Panc1 (cell line): Measurements from ENCODE around the gene IHH. TPM values are rescaled to one million over a fixed set of nuclear protein-coding genes. Genes with fewer than 3 reads are reported as not detected.

Experiments
- ATAC-seq: fragments of 200-7000 bp; cut with Tn5 transposase; 2 replicates; pipeline ENCODE4 v1.9.1; 2020; ENCODE audit warnings: mild to moderate bottlenecking, moderate library complexity
- BruUV-seq: library from RNA; stranded (reverse); fragments of 400-500 nt; replicated peaks from 2 replicates; lab custom pipeline; 2021; lab: Mats Ljungman, UMichigan
- CTCF ChIA-PET: fragments of 300-600 bp; sonication (Branson Sonifier 250); formaldehyde crosslinking; loops from one replicate; lab custom pipeline; 2022; ENCODE audit warnings: antibody characterized with exemption; lab: Charles Lee
- POLR2A ChIA-PET: fragments of 300-600 bp; sonication (Branson Sonifier 250); formaldehyde crosslinking; loops from one replicate; lab custom pipeline; 2022; ENCODE audit warnings: antibody characterized with exemption; lab: Charles Lee
- DNase-seq: peaks from one replicate; pipeline ENCODE4 v3.0.0-alpha.2; 2010; ENCODE audit warnings: low read depth, low spot score
- H3K27ac ChIP-seq: 2 replicates; pipeline ENCODE4 v1.5.1; 2011; ENCODE audit warnings: mild to moderate bottlenecking, low read length, inconsistent platforms
- H3K27me3 ChIP-seq: fragments of 200-500 bp; sonication (Bioruptor generic); 2 replicates; pipeline ENCODE4 v1.6.0; 2014; ENCODE audit warnings: low read length, inconsistent platforms; ENCODE audit not compliant: control insufficient read depth, insufficient read depth
- H3K36me3 ChIP-seq: fragments of 200-500 bp; sonication (Bioruptor generic); 2 replicates; pipeline ENCODE4 v1.5.1; 2014; ENCODE audit warnings: inconsistent platforms, mild to moderate bottlenecking, low read length, moderate library complexity; ENCODE audit not compliant: control insufficient read depth, insufficient read depth
- H3K4me1 ChIP-seq: 2 replicates; pipeline ENCODE4 v1.5.1; 2011; ENCODE audit warnings: inconsistent platforms, mild to moderate bottlenecking, low read length, moderate library complexity; ENCODE audit not compliant: control insufficient read depth, insufficient read depth
- H3K4me3 ChIP-seq, 2 experiments: 2 replicates each; pipeline ENCODE4 v1.5.1; 2011 to 2012; ENCODE audit warnings: low read depth in 2 of 2, low read length in 2 of 2, mild to moderate bottlenecking in 2 of 2, inconsistent platforms in 1 of 2, moderate library complexity in 1 of 2
- H3K9me3 ChIP-seq: fragments of 200-500 bp; sonication (Bioruptor generic); 2 replicates; pipeline ENCODE4 v1.5.1; 2014; ENCODE audit warnings: low read depth, mild to moderate bottlenecking, inconsistent platforms, low read length, moderate library complexity; ENCODE audit not compliant: control insufficient read depth, insufficient read depth
- CTCF ChIP-seq: fragments of 450-650 bp; IDR thresholded peaks from 2 replicates; pipeline ENCODE4 v1.5.1; 2017; ENCODE audit warnings: mild to moderate bottlenecking
- POLR2AphosphoS5 ChIP-seq: IDR thresholded peaks from 2 replicates; pipeline ENCODE4 v1.6.1; 2012; ENCODE audit warnings: mild to moderate bottlenecking, low read depth, low read length, moderate library complexity
- REST ChIP-seq, 2 experiments: IDR thresholded peaks; 2 replicates each; pipeline ENCODE4 v1.6.1; 2011 to 2012; ENCODE audit warnings: low read depth in 2 of 2, control low read depth in 1 of 2, low read length in 1 of 2, mild to moderate bottlenecking in 1 of 2, moderate library complexity in 1 of 2; ENCODE audit not compliant: insufficient read depth in 1 of 2
- SIN3A ChIP-seq: IDR thresholded peaks from 2 replicates; pipeline ENCODE4 v1.6.1; 2012; ENCODE audit warnings: low read depth, mild to moderate bottlenecking, low read length, moderate library complexity, borderline replicate concordance; ENCODE audit not compliant: insufficient read depth
- TCF7L2 ChIP-seq: IDR thresholded peaks from 2 replicates; pipeline ENCODE4 v1.6.1; 2011; ENCODE audit warnings: mild to moderate bottlenecking, low read depth, low read length, inconsistent platforms
- in situ Hi-C: cut with HindIII; loops from 2 replicates; pipeline ENCODE4 v1.10.0; 2016; ENCODE audit warnings: low sequenced_read_pairs, low pct_unique_long_range_greater_than_20kb
- intact Hi-C: fragments of 100-400 bp; cut with micrococcal nuclease; formaldehyde crosslinking; loops from one replicate; pipeline ENCODE4 v1.10.0; 2022; ENCODE audit not compliant: unreplicated experiment
- total RNA-seq: library from RNA; stranded (reverse); gene quantifications from one replicate; pipeline ENCODE4 v1.2.1, GENCODE V29; 2021; ENCODE audit not compliant: unreplicated experiment

The IHH gene
- total RNA-seq, 1 experiment from 2014 or later: 0.23 TPM

DNA sequence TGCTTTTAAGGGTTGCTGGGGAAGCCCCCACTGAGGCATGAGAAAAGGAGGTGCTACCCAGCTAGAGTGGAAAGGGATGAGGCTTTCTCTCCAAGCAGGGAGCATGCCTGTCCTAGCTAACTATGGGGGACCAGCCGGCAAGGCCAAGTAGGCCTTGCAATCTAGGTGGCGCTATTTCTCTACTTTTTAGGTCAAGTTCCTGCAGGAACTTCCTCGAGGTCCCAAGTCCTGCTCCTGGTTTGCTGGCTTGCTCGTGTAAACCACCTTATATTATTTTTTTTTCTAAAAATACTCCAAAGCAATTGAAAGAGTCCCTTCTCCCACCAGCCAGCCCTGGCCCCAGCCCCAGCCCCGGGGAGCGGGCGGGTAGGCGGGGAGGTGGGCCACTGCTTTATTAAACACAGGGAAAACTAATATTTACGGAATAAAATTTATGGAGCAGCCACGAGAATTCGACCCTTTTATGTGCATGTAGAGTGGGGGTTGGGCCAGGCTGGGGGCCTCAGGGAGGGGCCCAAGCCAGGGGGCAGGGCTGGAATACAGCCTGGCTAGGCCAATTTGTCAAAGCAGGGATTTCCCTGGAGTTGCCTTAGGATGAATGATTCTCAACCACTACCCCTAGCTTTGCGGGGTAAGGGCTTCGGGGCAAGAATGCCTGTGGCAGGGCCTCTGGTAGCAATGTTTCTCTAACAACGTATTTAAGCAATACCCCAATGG is 12.8 kb upstream of the IHH start:
- Histone ChIP-seq H3K4me1 (no peaks in the 10 kb centered on the region), H3K27me3 (no peaks in the 10 kb centered on the region), H3K9me3 (no peaks in the 10 kb centered on the region), H3K36me3 (no peaks in the 10 kb centered on the region), H3K27ac (no peak overlapping the region), H3K4me3 (no peak overlapping the region)
- peak; percentile 12 for DNase-seq
- peak; percentile 71; the same call in 1 of the 2 replicates for ATAC-seq
- TF ChIP-seq CTCF (peak; percentile 75), REST (IDR thresholded peaks at IDR 0.05; ENCODE audit: insufficient read depth in 1 of 2, low read depth in 2 of 2, low read length in 1 of 2) (no peak)
- in situ Hi-C loops (no loop called here), intact Hi-C loops (no loop called here)
- ChIA-PET POLR2A (no interaction called here), CTCF (interaction anchor here (0.8 to 1.9 kb wide), 3 partner anchors 22 to 42 kb away, joined by 3 to 4 read pairs (median 3); no protein-coding TSS in a partner anchor)
- no TSS peak for BruUV-seq

GRCh38 chr2:219072741-219073250 is 12.1 kb upstream of the IHH start:
- Histone ChIP-seq H3K9me3 (no peaks in the 10 kb centered on the region), H3K4me3 (no peak overlapping the region), H3K27me3 (no peaks in the 10 kb centered on the region), H3K27ac (no peak overlapping the region), H3K4me1 (no peaks in the 10 kb centered on the region), H3K36me3 (no peaks in the 10 kb centered on the region)
- intact Hi-C loops (no loop called here), in situ Hi-C loops (no loop called here)
- POLR2A ChIA-PET: no interaction called here
- TF ChIP-seq CTCF (no peak), REST (IDR thresholded peaks at IDR 0.05; ENCODE audit: insufficient read depth in 1 of 2, low read depth in 2 of 2, low read length in 1 of 2) (no peak), SIN3A (no peak), POLR2AphosphoS5 (no peak), TCF7L2 (no peak)
- CTCF ChIA-PET: interaction anchor here (0.7 to 1.9 kb wide), 4 partner anchors 22 to 86 kb away, joined by 3 to 4 read pairs (median 3); no protein-coding TSS in a partner anchor
- DNase-seq (no peak), ATAC-seq (no peak)
- BruUV-seq: no TSS peak
